HL-60 (cell line): ENCODE measurements around the gene PALLD.

Source experiments
- GABPA ChIP-seq: IDR thresholded peaks from 2 replicates; pipeline ENCODE4 v1.6.1; 2012; ENCODE audit warnings: low read depth
- POLR2AphosphoS5 ChIP-seq: IDR thresholded peaks from 2 replicates; pipeline ENCODE4 v1.6.1; 2012; ENCODE audit warnings: low read depth
- TF ChIP-seq, protein P1 (sequence below): IDR thresholded peaks from one replicate; pipeline ENCODE4 v1.5.1; 2011; ENCODE audit warnings: low read length, control low read depth, inconsistent platforms; ENCODE audit not compliant: insufficient read depth
- TF ChIP-seq, protein P2 (sequence below): IDR thresholded peaks from 2 replicates; pipeline ENCODE4 v1.6.1; 2012; ENCODE audit warnings: low read depth; ENCODE audit not compliant: insufficient replicate concordance

DNA sequence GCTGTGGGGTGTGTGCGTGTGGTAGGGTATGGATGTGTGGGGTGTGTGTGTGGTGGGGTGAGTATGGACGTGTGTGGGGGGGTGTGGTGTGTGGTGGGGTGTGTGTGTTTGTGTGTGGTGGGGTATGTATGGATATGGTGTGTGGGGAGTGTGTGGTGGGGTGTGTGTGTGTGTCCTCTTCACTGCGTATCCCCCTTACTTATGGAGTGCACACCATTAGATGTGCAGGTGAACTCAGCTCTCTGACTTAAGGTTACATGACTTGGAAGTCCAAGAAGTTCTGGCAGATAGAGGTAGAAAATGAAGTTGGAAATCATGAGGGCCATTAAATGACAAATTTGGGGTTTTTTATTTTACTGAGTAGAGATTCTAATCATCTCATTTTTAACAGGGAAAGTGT, 182.5 kb downstream of the PALLD start:
- TF ChIP-seq, protein P1, sequence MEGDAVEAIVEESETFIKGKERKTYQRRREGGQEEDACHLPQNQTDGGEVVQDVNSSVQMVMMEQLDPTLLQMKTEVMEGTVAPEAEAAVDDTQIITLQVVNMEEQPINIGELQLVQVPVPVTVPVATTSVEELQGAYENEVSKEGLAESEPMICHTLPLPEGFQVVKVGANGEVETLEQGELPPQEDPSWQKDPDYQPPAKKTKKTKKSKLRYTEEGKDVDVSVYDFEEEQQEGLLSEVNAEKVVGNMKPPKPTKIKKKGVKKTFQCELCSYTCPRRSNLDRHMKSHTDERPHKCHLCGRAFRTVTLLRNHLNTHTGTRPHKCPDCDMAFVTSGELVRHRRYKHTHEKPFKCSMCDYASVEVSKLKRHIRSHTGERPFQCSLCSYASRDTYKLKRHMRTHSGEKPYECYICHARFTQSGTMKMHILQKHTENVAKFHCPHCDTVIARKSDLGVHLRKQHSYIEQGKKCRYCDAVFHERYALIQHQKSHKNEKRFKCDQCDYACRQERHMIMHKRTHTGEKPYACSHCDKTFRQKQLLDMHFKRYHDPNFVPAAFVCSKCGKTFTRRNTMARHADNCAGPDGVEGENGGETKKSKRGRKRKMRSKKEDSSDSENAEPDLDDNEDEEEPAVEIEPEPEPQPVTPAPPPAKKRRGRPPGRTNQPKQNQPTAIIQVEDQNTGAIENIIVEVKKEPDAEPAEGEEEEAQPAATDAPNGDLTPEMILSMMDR = no peak
- TF ChIP-seq POLR2AphosphoS5 = no peak
- TF ChIP-seq, protein P2, sequence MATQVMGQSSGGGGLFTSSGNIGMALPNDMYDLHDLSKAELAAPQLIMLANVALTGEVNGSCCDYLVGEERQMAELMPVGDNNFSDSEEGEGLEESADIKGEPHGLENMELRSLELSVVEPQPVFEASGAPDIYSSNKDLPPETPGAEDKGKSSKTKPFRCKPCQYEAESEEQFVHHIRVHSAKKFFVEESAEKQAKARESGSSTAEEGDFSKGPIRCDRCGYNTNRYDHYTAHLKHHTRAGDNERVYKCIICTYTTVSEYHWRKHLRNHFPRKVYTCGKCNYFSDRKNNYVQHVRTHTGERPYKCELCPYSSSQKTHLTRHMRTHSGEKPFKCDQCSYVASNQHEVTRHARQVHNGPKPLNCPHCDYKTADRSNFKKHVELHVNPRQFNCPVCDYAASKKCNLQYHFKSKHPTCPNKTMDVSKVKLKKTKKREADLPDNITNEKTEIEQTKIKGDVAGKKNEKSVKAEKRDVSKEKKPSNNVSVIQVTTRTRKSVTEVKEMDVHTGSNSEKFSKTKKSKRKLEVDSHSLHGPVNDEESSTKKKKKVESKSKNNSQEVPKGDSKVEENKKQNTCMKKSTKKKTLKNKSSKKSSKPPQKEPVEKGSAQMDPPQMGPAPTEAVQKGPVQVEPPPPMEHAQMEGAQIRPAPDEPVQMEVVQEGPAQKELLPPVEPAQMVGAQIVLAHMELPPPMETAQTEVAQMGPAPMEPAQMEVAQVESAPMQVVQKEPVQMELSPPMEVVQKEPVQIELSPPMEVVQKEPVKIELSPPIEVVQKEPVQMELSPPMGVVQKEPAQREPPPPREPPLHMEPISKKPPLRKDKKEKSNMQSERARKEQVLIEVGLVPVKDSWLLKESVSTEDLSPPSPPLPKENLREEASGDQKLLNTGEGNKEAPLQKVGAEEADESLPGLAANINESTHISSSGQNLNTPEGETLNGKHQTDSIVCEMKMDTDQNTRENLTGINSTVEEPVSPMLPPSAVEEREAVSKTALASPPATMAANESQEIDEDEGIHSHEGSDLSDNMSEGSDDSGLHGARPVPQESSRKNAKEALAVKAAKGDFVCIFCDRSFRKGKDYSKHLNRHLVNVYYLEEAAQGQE = no peak
- no peak for TF ChIP-seq GABPA
